ENCODE measurements around the gene PALLD. TPM values are rescaled to one million over a fixed set of nuclear protein-coding genes. Genes with fewer than 3 reads are reported as not detected.

The PALLD gene
- total and polyA plus RNA-seq, 2 donors (not counting 3 experiments of a cell fraction or from before 2014, with no cell fraction given), result 13.4 to 48.2 TPM

GRCh38 chr4:168919706-168920324 lies 423.0 kb downstream of the PALLD start:
- H3K36me3 ChIP-seq (ENCODE audit: control insufficient read depth in 2 of 2, extremely low read depth in 1 of 2, insufficient read depth in 2 of 2, low read length in 2 of 2), result peaks cover 9 to 12% of the 10 kb centered on the region in 2 experiments
- H3K27me3 ChIP-seq (ENCODE audit: control insufficient read depth in 2 of 2, insufficient read depth in 2 of 2, low read length in 2 of 2), result no peaks in the 10 kb centered on the region
- dilution Hi-C loops (cut with MboI; ENCODE audit: extremely low pct_ligation_motif_present, low sequenced_read_pairs) (loop anchor here (10.0 to 25.0 kb wide), 3 partner anchors 333 to 565 kb away; no protein-coding TSS in a partner anchor), intact Hi-C loops (cut with micrococcal nuclease) (no loop called here)
- no peak overlapping the region for H3K4me2 ChIP-seq (ENCODE audit: insufficient read depth, low read length)
- TF ChIP-seq MAX (IDR thresholded peaks at IDR 0.05; ENCODE audit: insufficient read depth, insufficient read length) (no peak), JUN (IDR thresholded peaks at IDR 0.05; ENCODE audit: borderline replicate concordance, insufficient read depth, insufficient read length, low read depth) (no peak), MYC (IDR thresholded peaks at IDR 0.05; ENCODE audit: low read depth, low read length) (no peak), CTCF (IDR thresholded peaks at IDR 0.05; ENCODE audit: extremely low read depth in 1 of 2, insufficient read depth in 1 of 2, low read depth in 1 of 2, low read length in 2 of 2) (no peak)
- H3K9me1 ChIP-seq (replicated peaks; ENCODE audit: control insufficient read depth, extremely low read depth, insufficient read depth, low read length), result no peaks in the 10 kb centered on the region
- CTCF ChIA-PET, result interaction anchor here (1.2 to 5.4 kb wide), 7 partner anchors 8 to 736 kb away, joined by 3 to 96 read pairs (median 15); no protein-coding TSS in a partner anchor
- H2AFZ ChIP-seq (ENCODE audit: low read depth, low read length), result no peak overlapping the region
- FAIRE-seq, result no peak
- no TSS peak for BruUV-seq (replicated peaks)
- no peaks in the 10 kb centered on the region for H3K9me3 ChIP-seq (replicated peaks; ENCODE audit: control insufficient read depth, insufficient read depth, low read length)
- no peak overlapping the region for H3K4me3 ChIP-seq (replicated peaks in 1 of 3; ENCODE audit: insufficient read depth in 1 of 3, low read depth in 1 of 3, low read length in 3 of 3)
- H3K79me2 ChIP-seq (ENCODE audit: control insufficient read depth, insufficient read depth, low read length), result no peaks in the 10 kb centered on the region
- H3K4me1 ChIP-seq (ENCODE audit: control insufficient read depth, extremely low read depth, insufficient read depth, low read length), result no peaks in the 10 kb centered on the region
- POLR2A ChIA-PET, result no interaction called here
- no peak overlapping the region for H3K9ac ChIP-seq (replicated peaks; ENCODE audit: extremely low read depth, insufficient read depth, low read length)
- H3K27ac ChIP-seq (ENCODE audit: insufficient read depth, low read depth, low read length), result no peak overlapping the region
- DNase-seq (ENCODE audit: low read depth, low spot score), result no peak
- peaks cover 2% of the 10 kb centered on the region for H4K20me1 ChIP-seq (replicated peaks; ENCODE audit: control insufficient read depth, extremely low read depth, insufficient read depth, low read length)

All from endothelial cell of umbilical vein (primary cell).